HG02981 (cell line): ENCODE results near the gene CHIA.

ENCODE experiments used
- ATAC-seq: cut with Tn5 transposase; IDR thresholded peaks from one replicate; pipeline ENCODE4 v1.9.1; 2021; ENCODE audit warnings: mild to moderate bottlenecking, moderate library complexity; ENCODE audit not compliant: unreplicated experiment

Gene CHIA

DNA sequence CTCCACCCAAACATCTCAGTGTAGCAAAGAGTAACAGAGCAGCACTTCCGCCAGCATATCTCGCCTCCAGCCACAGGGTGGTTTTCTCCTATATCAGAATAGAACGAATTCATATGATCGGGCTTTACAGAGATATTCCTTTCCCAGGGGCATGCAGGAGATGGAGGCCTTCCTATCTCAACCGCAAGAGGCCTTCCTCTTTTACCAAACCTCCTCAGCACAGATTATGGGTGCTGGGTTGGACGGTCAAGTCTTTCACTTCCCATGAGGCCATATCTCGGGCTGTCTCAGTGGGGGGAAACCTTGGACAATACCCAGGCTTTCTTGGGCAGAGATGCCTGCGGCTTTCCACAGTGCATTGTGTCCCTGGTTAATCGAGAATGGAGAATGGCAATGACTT lies 71.1 kb downstream of the CHIA start:
- no peak for ATAC-seq

DNA sequence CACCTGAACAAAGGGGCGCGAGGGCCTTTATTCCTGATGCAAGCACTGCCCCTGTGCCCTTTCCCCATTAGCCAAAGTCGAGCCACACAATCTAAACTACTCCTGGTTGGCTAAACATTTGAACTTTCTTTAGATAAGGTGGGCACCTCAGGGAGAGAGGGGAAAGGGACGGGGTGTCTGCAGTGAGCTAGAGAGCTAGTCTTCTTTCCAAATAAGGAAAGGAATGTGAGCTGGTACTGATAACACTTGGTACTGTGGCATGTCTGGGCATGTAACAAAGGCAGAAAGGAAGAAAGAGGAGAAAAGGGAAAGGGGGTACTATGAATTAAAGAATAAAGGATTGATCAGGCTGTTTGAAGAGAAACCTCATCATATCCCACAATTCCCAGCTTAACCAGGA lies 74.0 kb downstream of the CHIA start:
- no peak for ATAC-seq

DNA sequence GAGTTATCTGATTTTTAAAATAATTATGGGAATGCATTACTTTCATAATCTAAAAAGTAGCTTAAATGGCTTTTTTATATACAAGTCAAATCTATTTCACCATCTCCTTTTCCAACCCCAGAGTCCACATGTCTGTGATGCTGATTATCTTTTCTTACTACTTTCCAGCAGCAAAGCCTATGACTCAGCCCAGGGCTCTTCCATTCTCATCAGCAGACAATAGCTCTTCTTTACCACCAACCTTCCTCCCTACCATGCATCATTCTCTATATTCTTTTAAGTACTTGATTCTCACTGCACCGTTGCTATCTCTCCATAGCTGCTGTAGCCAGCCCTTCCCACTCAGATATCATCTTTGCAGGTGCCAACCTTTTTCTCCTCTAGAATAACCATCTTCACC lies 75.6 kb downstream of the CHIA start:
- no peak for ATAC-seq

- no peak for ATAC-seq
Observed at GRCh38 chr1:111369177-111369576, 78.5 kb downstream of the CHIA start.

GRCh38 chr1:111369645-111370044 lies 79.0 kb downstream of the CHIA start:
- no peak for ATAC-seq
